ENCODE data around the gene CUX1. TPM values are rescaled to one million over a fixed set of nuclear protein-coding genes. Genes with fewer than 3 reads are reported as not detected.
A peak's percentile ranks its signal among the peaks of the same experiment; 100 is the strongest.

The CUX1 gene
- total RNA-seq, 1 donor, result 99.1 TPM

DNA sequence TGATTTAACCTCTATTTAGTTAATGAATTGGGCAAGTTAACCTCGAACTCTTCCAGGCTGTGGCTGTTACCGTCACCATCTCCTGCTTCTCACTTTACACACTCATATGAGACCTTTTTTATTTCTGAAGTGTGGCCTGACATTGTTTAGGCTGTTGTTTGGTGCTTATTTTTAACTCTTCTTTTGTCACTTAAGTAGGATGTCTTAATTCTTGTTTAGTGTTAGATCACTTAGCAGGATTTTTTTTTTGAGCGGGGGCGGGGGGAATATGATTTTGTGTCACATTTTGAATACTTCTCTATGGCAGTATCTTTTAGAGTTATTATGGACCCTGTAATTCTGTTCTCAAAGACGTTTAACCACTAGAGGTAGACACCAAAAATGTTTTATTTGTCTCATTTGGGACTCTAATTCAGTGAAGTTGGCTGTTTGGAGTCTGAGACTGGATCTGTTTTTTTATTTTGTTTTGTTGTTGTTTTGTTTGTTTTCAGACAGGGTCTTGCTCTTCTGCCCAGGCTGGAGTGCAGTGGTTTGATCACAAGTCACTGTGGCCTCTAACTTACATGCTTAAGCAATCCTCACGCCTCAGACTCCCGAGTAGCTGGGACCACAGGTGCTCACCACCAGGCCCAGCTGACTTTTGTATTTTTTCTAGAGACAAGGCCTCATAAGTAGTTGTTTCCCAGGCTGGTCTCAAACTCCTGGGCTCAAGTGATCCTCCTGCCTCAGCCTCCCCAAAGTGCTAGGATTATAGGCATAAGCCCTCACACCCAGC, 73.5 kb downstream of the CUX1 start:
- DNase-seq (ENCODE audit: low read depth in 2 of 3, low spot score in 2 of 3), result no peak

GRCh38 chr7:101891936-101892640, 74.7 kb downstream of the CUX1 start:
- no peak for DNase-seq (ENCODE audit: low read depth in 2 of 3, low spot score in 2 of 3)

DNA sequence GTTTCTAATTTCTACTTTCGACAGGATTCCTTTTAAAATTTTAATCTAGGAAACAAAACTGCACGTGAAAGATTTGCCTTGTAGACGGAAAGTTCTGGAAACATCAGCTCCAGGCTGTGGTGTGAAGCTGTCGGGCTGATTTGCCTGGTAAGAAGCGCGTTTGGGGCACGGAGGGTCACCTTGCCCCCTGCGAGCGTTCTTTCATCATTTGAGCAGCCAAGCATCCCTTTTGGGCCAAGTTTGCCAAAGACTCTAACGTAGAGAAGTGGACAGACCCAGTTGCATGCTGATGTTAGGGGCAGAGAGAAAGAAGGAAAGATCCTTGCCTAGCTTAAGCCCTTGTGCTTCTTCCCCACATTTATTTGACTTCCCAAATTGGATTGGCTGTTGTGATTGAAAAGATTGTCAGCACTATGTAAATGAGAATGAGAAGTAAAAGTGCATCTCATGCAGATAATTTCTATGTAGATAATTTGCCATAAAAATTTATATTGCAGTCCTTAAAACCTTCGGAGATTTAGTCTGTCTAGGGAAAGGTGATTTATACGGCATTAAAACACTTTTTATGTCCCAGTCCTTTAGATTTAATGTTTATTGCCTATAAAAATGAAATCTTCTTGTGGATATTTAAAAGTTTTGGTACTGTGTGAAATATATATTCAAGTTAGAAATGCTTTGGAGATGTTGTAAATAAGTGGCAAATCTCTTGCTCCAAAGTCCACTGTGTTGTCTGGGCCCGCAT, 76.1 kb downstream of the CUX1 start:
- no peak for DNase-seq (ENCODE audit: low read depth in 2 of 3, low spot score in 2 of 3)

- DNase-seq (ENCODE audit: low read depth in 2 of 3, low spot score in 2 of 3), result no peak
Observed at GRCh38 chr7:101896316-101896715, 78.9 kb downstream of the CUX1 start.

DNA sequence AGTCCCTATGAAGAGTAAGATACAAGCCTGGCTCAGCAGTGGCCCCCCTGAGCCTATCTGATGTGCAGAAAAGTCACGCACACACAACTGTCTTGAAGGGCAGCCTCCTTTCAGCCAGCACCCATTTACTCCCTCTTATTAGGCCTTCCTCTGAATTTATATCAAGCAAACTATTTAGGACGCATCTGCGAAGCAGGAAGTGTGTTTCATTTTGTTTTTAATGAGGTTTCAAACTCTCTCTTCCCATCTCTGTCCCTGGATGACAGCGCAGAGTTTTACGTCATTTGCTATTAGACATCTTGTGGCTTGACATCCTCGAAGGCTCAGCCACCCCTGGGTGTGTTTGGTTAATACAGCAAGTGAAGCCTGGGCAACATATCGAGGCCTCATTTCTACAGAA, 79.5 kb downstream of the CUX1 start:
- DNase-seq (ENCODE audit: low read depth in 2 of 3, low spot score in 2 of 3), result peak in 2 of 3 donors; percentile 55 to 86

DNA sequence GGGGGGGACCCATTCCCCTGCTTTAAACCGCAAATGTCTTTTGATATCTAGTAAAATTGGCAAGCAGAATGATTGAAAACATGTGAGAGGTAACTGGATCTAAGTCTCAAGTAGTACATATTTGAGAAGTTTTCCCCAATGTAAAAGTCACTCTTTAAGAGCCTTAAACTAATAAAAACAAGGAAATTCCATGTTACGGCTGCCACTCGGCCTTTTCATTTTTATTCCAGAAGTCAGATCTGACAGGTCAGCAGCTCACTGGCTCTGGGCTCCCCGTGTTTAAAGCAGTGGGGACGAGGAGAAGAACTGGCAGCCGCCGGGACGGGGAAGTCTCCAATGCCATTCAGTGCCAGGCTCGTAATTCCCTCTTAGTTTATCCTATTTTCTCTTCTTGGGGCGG, 80.7 kb downstream of the CUX1 start:
- DNase-seq (ENCODE audit: low read depth in 2 of 3, low spot score in 2 of 3), result no peak

DNA sequence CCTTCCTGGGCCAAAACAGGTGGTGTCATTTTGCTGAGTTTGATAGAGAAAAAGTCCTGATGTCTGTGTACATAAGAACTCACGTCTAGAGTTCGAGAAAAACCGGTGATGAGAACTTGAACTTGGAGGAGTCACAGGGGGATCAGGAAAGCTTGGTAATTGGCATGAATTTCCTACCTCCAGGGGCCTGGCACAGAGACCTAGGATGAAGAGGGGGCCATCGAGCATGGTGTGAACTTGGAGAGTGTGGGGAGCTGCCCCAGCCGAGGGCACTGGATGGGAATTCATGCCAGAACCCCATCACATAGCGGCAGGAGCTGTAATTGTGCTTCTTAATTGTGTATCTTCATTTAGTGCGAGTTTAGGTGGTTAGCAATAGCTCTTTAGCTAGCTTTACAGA, 82.2 kb downstream of the CUX1 start:
- DNase-seq (ENCODE audit: low read depth in 2 of 3, low spot score in 2 of 3), result no peak

DNA sequence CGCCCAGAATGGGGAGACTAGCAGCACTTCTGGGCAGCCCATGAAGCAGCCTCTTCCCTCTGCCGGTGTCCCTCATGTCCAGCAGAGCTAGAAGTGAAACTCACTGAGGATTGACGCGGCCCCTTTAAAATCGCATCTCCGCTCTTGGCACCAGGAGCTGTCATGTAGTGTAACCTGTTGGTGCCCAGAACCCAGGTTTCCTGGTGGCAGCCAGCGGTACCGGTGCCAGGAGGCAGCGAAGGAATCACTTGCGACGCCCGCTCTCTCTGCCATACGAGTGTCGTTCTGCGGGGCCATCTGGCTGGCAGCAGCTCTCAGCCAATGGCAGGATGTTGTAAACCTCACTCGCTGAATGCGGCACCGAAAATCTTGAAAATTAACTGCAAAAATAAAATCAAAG, 82.7 kb downstream of the CUX1 start:
- DNase-seq (ENCODE audit: low read depth in 2 of 3, low spot score in 2 of 3), result no peak

- DNase-seq (ENCODE audit: low read depth in 2 of 3, low spot score in 2 of 3), result no peak
Observed at GRCh38 chr7:101901661-101902491, 84.5 kb downstream of the CUX1 start.

DNA sequence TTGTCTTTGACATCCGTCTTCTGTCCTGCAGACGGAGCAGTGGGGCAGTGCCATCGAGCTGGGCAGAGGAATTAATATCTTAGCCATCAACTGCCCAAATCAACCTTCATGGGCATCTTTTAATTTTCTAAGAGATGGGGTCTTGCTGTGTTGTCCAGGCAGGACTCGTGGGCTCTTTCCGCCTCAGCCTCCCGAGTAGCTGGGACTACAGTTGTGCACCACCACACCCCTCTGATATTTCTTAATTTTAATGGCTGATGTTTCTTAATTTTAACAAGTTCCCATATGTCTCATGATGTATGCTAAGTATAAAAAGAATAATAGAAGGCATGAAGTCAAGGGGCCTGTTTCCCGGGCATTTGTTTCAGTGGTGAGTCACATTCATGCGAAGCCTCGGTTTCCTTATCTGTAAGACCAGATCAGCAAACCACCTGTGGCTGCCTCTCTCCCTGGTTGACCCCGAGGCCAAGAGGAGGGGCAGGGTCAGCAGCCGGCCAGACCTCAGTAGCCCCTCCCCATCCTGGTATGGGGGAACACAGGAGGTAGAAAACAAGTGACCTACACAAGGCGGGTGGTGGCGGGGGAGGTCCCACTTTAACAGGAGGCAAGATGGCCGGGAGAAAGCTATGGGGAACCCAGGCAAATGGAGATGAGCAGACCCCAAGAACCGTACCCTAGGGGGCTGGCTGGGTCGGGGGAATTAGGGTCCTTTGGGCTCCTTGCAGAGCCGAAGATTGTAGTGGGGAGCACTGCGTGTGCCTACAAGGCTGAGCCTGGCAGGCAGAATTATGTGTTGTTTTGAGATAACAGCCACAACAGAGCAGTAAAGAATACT, 85.5 kb downstream of the CUX1 start:
- DNase-seq (ENCODE audit: low read depth in 2 of 3, low spot score in 2 of 3), result peak in 1 of 3 donors; percentile 31

DNA sequence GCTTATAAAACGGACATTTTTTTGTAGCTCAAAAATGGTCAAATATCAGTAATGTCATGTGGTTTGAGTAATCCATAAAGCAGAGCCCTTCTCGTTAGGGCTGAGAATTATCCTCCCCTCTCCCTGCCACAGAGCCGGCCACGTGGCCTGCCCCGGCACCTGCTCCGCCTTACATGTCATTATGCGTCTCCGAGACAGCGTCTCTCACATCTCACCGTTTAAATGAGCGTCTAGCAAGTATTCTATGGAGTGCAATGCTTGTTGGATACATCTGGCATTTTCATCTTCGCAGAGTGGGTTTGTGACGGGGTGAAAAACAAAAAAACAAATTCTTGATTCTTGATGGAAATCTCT, 86.1 kb downstream of the CUX1 start:
- DNase-seq (ENCODE audit: low read depth in 2 of 3, low spot score in 2 of 3), result no peak

- no peak for DNase-seq (ENCODE audit: low read depth in 2 of 3, low spot score in 2 of 3)
Observed at GRCh38 chr7:101904019-101904418, 86.6 kb downstream of the CUX1 start.

GRCh38 chr7:101905203-101905865, 87.9 kb downstream of the CUX1 start:
- DNase-seq (ENCODE audit: low read depth in 2 of 3, low spot score in 2 of 3), result no peak

DNA sequence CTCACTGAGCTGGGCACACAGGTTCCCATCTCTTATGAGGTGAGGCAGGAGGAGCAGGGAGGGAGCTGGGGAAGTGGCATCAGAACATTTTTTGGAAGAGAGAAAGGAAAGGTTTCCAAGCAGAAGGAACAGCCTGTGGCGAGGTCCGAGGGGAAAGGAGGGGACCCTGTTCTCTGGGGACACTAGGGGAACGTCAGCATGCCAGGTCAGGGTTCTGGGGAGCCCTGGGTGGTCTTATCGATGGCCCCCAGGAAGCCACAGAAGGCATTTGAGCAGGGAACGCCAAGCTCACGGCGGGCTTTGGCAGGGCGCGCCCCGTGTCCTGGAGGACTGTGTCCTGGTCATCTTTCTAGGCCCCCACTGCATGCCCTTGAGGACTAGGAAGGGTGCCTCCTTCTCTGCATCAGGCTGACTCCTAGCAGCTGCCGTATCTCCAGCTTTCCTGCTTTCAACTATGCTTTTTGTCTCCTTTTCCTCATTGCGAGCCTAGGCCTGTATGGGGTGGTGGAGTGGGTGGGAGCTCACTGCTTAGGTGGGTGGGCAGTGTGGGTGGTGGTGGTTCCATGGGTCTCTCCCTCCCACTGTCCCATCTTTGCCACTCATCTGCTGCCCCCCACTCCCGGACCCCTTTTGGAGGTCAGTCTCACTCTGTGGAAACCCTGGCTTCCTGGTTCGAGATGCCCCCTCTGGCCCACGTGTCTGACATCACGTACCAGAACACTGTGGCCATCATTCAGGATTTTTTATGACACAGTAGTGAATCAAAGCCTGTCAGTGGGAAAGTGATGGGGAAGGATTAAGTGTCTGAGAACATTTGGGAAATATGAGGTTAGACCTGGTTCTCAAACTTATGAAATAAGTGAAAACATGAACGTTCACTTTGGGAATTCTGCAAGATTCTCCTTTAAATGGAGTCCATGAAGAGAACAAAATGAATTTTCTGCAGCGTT, 89.1 kb downstream of the CUX1 start:
- no peak for DNase-seq (ENCODE audit: low read depth in 2 of 3, low spot score in 2 of 3)

- no peak for DNase-seq (ENCODE audit: low read depth in 2 of 3, low spot score in 2 of 3)
Observed at GRCh38 chr7:101910991-101911799, 93.8 kb downstream of the CUX1 start.

GRCh38 chr7:101911800-101912715, 94.6 kb downstream of the CUX1 start:
- DNase-seq (ENCODE audit: low read depth in 2 of 3, low spot score in 2 of 3), result no peak
